Astrocyte of the hippocampus (primary cell): ENCODE data around the gene CBFA2T2.

Experiments
- DNase-seq: peaks from one replicate; pipeline ENCODE4 v3.0.0; 2011; ENCODE audit warnings: low read depth, low spot score

The CBFA2T2 gene

DNA sequence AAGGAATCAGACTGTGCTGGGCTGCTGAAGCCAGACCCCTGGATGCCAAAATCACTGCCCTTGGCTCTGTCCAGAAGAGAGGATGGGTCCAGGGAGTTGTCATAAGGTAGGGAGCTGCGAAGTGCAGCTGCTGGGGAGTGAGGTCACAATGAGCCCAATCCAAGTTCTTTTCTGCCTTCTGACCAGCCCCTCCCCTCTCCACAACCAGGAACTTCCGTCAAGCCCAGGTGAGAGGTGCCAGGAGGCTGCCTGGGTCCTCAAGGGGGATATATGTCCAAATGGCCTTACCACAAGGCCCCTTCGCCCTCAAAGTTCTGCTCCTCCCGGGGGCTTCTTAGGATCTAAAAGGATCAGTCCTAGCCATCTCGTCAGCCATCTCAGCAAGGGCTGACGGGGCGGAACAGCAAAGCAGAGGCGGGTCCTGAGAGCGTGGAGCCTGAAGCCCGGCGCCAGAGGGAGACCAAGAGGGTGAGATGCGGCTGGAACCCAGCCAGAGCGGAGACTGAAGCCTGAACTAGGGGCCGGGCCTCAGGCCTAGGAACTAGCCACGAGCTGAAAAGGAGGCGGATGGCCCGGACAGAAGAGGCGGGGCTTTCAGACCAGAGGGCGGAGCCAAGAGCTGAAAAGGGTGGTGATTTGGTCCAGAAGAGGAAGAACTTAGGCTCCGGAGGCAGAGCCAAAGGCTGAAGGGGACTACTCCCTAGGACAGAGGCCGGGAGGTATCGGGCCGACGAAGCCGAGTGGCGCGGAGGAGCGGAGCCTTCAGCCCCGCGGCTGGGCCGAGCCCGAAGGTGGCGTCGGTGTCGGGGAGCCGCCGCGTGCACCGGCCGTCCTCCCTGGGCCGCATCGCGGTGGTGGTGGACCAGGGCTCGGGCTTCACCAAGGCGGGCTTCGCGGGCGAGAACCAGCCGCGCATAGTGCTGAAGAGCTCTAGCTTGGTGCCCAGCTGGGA lies 176.7 kb downstream of the CBFA2T2 start, which contains the start of gene ACTL10:
TSS of gene ACTL10 (plus strand) at position 651 of the 952 bp plus-strand sequence. CDS start 555 bp downstream, outside the sequence.
- DNase-seq = peak; percentile 99

DNA sequence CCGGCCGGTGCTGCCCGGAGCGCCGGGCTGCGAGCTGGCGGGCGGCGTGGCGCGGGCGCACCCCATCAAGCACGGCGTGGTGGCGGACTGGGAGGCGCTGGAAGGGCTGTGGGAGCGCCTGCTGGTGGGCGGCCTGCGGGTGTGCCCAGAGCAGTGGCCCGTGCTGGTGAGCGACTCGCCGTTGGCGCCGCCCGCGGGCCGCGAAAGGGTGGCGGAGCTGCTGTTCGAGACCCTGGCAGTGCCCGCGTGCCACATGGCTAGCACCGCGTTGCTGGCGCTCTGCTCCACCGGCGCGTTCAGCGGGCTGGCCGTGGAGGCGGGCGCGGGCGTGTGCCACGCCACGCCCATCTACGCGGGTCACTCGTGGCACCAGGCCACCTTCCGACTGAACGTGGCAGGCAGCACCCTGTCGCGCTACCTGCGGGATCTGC lies 177.4 kb downstream of the CBFA2T2 start:
- no peak for DNase-seq

DNA sequence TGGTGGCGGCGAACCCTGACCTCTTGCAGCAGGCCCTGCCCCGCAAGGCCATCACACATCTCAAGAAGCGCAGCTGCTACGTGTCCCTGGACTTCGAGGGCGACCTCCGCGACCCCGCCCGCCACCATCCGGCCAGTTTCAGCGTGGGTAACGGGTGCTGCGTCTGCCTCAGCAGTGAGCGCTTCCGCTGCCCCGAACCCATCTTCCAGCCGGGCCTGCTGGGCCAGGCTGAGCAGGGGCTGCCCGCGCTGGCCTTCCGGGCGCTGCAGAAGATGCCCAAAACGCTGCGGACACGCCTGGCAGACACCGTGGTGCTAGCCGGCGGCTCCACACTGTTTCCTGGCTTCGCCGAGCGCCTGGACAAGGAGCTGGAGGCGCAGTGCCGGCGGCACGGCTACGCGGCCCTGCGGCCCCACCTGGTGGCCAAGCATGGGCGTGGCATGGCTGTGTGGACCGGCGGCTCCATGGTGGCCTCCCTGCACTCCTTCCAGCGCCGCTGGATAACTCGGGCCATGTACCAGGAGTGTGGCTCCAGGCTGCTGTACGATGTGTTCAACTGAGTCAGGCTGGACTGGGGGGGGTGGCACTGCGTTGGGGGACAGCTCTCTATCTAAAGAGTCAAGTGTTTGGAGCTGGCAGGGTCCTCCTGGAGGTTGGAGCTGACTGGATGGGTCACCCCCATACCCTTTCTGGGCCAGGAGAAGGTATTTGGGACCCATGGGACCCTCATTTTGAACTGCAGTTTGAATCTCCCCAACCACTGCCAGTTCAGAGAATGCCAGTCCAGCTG lies 178.0 kb downstream of the CBFA2T2 start:
- peak; percentile 90 for DNase-seq

DNA sequence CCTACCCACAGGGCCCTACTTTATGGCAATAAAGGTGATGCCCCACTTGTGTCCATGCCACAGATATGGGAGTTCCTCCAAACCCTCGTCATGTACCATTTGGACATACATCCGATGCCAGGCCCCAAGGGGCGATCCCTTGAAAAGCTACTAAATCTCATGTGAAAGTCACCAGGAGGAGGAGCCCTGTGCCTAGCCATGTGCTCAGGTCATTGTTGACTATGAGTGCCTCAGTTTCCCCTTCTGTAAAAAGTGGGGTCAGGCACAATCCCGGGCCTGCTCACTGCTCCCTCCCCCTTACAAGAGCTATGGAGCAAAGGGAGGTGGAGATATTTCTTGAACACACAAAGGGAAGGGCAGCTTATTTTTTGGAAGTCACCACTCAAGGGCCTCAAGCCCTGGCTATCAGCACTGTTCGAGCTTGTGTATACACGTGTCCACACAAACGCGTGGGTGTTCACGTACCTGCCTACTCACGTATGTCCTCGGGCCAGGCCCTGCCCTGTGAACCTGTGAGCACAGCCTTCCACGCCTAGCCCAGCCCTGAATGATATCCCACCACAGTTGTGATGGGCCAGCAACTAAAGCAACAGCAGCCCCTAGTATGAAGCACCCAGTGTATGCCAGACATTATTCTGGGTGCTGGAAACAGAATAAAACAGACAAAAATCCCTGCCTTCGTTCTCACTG lies 178.7 kb downstream of the CBFA2T2 start:
- DNase-seq = no peak

DNA sequence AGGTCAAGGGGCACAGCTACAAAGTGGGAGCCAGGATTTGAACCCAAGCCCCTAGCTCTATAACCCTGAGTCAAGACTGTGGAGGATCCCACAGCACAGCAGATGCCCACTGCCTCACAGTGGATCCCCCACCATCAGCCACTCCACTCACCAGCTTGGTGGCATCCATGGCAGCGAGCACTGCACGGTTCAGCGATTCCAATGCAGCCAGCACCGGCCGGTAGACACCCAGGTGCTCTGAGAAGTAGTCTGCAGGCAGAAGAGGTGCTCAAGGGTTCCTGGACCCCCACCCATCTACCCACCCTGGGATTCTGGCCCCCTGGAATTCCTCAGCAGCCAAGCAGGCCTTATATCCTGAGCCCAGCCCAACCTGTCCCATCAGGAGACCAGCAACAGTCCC lies 179.3 kb downstream of the CBFA2T2 start:
- DNase-seq = no peak

DNA sequence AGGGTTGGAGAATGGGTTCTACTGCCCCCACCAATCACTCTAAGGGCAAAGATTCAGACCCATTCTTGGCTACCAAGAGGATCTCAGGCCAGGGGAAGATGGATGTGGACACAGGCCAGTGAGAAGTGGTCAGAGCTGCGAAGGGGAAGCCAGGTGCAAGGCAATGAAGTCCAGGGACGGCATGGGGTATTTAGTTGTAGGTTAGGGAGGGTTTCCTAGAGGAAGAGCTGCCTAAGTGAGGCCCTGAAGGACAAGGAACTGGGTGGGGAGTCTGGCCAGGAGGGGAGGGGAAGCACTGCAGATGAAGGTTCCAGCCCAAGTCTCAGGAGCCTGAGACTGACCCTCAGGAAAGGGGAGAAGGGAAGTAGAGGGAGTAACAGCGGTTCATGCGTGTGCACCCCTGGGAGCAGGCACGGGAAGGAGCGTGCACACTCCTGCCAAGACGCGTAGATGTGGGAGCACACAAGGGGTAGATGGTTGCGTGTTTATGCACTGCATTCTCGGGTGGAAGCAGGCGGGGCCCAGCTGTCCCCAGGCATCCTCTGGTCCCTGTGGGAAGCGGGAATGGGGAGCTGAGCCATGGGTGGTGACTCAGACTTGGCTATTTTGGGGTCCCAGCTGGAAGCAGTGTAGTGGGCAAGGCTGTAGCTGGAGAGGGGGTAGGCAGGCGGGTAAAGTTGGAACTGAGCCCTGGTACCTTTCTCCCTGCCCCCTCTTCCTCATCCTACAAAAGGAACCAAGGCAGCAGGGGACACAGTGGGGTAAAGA lies 180.2 kb downstream of the CBFA2T2 start:
- DNase-seq = no peak

DNA sequence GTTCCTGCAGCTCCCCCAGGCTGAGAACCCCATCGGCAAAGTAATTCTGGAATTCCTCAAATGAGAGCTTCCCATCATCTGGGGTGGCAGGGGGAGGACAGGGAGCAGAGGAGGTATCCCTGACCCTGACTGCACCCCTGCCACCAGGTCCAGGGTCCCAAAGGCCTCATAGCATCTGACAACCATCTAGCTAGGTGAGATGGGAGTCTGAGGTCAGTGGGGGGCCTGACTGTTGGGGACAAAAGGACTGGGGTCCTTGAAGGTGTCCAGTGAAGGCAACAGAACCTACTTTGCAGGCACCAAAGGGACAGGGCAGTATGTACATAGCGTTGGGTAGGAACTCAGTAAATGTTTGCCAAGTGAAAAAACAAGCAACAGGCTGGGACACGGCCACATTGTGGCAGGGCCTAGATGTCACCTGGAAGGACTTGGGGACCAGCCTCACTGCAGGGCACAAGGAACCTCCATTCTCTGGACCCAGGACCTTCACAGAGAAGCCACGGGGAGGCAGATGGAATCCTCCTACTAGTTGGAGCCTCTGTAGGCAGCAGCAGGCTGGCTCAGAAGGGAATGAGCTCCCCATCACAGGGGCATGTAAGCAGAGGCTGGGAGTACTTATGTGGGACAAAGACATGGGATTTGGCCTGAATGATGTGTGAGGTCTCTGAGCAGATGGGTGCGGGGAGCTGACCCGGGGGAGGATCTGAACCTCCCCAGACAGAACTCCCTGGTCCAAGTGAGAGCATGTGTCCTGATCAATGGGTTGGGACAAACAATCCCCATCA lies 181.0 kb downstream of the CBFA2T2 start:
- DNase-seq = no peak

DNA sequence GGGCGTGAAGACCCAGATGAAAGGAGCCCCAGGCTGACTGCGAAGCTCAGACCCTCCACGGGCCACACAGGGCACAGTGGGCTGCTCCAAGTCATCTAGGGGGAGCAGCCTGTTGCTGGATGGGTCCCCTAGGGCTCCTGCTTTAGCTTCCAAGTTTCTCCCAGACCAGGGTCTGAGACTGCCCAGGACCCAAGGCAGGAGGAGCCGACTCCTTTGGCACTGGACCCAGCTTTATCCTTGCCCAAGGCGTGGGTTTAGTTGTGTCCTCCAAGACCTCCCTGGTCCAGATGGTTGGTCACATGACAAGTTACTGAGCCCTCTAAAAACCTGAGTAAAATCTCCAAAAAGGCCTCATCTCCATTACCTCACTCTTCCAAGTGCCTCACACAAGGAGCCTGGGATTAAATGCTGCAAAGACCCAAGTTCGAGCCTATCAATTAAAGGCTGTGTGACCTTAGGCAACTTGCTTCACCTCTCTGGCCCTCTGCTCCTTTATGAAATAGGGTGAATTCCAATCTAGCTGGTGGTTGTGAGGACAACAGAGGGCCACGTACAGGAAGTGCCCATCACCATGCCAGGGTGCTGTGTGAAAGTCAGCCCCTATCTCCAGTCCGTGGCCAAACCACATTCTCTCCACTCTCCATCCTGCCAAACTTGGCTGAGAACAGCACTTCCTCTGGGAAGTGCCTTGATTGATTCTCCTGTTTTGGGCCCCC lies 181.8 kb downstream of the CBFA2T2 start:
- no peak for DNase-seq

DNA sequence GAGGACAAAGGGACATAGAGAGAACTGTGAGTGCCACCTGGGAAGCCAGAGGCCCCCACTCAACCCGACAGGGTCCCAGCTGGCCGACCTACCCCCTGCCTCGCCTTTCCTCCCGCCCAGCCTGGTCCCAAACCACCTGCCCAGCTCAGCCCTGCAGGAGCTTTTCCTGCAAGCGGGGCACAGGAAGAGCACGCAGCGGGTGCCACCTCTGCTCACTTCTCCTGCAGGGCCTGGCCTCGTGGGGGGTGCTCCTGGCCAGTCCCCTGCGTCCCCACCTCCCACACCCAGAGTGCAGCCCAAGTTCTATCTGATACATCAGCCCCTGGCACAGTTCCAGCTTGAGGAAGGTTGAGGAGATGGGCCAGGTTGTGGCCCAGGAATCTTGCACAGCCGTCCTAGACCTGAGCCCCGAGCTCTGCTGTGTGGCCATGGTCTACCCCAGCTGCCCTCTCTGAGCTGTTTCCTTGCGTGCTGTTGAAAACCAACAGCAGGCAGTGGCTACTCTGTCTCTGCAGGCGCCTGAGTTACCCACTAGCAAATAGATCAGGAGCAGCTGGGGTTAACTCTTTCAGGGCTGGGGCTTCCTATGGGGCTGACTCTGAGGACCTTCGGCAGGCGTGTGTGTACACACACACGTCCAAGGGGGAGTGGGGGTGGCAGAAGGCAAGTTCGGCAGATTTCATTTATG lies 182.7 kb downstream of the CBFA2T2 start:
- no peak for DNase-seq

DNA sequence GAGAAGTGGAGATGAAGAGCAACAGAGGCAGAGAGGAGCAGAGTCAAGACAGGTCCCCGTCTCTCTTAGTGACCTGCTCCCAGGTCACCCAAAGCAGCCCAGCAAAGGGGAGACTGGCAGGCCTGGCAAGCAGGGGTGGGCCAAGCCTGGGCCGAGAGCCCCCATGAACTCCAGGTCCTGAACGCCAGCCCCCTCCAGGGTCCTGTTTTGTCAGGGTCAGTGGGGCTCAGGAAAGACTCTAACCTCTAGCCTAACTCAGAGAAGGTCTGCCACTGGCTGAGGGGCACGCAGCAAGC lies 183.2 kb downstream of the CBFA2T2 start:
- DNase-seq = no peak

DNA sequence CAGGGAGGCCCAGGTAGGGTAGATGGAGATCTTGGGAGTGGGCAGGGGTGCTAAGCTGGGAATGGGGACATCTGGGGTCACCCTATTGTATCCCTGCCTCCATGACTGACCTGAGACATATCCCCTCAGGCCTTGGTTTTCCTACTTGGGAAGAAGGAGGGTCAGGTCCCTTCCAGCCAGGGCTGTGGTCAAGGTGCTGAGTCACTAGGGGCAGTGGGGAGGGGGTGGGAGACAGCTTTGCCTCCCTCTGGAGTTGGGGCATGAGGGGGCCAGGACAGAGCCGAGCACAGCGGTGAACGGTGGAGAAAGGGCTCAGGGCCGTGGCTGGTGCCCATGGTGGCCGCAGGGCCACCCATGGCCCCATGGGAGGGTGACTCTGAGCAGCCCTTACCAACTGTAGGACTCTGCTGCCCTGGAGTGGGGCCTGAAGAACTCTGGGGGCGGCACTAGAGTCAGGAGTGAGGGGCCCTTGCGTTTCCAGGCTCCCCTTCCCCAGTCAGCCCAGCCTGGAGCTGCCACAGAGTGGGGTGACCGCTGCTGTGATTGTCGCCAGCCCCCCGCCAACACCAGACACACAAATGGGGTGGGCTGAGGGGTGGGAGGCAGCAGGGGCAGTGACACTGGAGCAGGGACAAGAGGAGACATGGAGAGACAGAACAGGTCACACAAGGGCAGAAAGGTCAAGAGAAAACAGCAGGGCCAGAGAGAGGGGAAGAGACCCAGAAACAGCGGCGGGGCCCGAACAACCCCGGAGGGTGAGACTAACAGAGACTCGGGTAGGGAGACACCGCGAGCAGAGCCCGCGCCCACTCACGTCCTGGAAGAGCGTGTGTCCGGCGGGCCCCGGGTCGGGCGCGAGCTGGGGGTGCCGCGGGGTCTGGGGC lies 183.8 kb downstream of the CBFA2T2 start:
- no peak for DNase-seq

DNA sequence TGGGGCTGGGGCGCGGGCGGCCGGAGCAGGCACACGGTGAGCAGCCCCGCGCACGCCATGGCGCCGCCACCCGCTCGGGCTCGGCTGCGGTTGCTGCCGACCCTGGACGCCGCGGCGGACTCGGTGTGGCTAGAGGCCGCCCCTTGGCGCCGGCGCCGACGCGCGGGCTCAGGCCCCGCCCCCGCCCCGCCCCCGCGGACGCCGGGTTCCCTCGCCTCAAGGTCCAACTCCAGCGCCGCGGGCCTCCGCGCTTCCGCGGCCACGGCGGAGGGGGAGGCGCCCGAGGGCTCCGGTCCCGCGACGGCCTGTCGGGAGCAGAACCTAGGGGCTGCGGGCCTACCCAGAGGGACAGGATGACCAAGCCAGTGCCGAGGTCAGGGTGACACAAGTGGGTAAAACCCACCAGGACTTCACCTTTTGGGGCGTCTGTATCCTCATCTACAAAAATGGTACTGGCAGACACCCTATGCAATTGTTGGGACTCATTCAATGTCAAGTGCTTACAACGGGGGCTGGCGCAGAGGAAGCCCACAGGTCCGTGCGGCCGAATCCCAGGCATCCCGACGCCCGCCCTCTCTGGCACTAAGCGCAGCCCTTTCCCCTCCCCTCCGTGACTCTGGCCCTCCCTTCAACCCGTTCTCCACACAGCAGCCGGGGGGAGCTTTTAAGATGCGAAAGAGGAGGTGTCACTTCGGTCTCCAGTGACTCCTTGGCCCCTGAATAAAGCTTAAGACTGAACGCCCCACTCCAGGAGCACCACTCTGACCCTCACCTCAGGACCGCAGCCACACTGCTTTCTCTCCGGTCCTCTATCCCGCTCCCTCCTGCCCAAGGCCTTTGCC lies 184.6 kb downstream of the CBFA2T2 start, which contains the start of gene NECAB3:
TSS of gene NECAB3 (minus strand) at position 135 of the 842 bp plus-strand sequence. CDS start at position 59, 76 bp downstream.
- DNase-seq = peak; percentile 91

DNA sequence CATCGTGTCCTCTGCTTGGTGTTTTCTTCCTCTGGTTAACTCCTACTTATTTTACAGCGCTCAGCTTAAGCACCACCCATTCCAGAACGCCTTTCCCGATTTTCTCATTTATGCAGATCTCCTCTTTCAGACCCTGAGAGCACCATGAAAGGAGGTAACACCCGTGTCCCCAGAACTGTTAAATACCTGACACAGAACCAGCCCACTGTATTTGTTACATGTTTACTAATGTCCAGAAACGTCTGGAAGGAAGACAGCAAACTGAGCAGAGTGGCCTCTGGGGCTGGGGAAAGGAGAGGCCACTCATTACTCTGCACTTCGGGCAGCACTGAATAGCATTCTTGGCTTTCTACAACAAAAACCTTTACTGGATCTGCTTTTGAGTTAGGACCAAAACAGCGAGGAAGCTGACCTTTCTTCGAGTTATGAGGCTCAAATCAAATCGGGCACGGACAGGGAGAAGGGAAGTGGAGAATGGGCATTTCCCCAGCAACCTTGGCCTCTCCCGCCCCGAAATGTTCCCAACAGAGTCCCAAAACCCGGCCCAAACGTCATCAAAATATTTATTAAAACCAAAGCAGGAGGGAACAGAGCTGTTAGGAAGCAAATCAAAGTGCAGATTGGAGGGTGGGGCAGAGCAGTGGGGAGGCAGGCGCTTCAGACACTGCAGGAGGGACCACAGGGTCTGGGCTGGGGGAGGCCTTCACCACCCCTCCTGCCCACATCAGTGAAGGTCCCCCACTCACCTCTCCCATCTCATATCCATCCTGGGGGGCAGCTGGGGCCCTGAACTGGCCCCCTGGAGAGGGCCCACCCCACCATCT lies 185.5 kb downstream of the CBFA2T2 start:
- DNase-seq = no peak

DNA sequence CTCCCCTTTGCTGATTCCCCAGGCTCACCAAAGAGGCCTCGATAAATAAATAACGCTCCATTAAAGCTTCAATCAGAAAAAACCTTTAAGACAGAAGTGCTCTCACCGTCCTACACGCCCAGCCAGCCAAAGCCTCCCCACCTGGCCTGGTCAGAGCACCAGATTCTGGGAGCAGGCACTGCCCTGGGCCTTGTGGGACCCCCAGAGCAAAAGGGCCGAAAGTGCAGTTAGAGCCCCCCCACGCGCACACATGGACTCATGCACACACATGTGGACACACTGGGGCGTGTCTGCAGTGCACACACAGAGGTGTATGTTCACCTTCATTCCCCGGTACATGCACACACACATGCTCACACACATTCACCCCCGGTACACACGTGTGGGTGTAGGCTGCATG lies 186.2 kb downstream of the CBFA2T2 start:
- no peak for DNase-seq

DNA sequence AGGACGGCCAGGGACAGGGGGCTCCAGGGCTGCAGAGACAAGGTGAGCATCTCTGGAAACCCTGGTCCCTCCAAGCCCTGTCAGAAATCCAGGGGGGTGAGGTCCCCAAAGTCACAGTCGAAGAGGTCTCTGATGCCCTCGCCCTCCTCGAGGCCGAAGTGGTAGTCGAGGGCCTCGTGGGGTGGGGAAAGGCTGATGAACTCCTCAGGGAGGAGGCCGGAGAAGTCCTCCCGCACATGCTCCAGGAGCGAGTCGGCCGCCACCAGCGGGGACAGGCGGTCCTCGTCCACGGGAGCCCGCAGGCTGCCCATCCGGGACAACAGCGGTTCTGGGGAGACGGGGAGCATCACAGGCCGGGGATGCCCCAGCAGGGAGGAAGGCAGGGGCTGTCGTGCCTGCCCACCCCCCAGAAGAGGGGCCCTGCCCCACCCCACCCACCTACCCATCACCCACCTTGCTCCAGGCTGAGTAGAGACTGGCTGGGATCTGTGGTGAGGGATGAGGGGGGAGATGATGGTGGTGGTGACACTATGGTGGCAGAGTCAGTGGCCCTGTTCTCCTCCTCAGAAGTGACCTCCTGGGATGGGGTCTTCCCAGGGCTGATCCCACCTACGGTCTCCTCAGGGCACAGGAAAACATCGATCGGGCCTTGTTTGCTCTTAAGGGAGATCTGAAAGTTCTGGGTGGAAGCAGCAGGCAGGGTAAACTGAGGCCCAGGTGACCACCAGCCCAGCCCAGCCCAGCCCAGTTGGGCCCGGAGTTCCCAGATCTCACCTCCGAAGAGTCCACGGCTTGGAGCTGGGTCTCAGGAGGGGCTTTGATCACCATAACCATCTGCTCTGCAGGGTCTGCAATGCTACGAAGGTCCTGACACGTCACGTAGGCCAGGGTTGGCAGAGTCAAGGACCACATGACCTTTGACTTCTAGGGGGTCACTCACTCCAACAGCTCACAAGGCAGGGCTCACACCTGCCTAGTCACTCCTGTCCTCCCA lies 187.1 kb downstream of the CBFA2T2 start:
- no peak for DNase-seq
